Neural progenitor cell (in vitro differentiated cells): ENCODE results near the gene BCORL1. TPM values are rescaled to one million over a fixed set of nuclear protein-coding genes. Genes with fewer than 3 reads are reported as not detected.

Experiments used
- DNase-seq: peaks from one replicate; pipeline ENCODE4 v3.0.0-alpha.2; 2016; ENCODE audit warnings: low spot score
- H2AFZ ChIP-seq: fragments of 200-600 bp; sonication (generic); replicated peaks from 2 replicates; pipeline ENCODE4 v1.6.1; 2016; ENCODE audit warnings: antibody characterized with exemption
- H3F3A ChIP-seq: fragments of 200-600 bp; sonication (generic); 2 replicates; pipeline ENCODE4 v1.6.1; 2016; ENCODE audit warnings: antibody characterized with exemption, low read depth
- H3K27ac ChIP-seq: fragments of 200-600 bp; sonication (generic); 2 replicates; pipeline ENCODE4 v1.5.1; 2016; ENCODE audit warnings: mild to moderate bottlenecking
- H3K27me3 ChIP-seq: fragments of 200-600 bp; sonication (generic); 2 replicates; pipeline ENCODE4 v1.6.1; 2016; ENCODE audit warnings: mild to moderate bottlenecking, moderate library complexity
- H3K36me3 ChIP-seq: fragments of 200-600 bp; sonication (generic); 2 replicates; pipeline ENCODE4 v1.5.1; 2016
- H3K4me1 ChIP-seq: fragments of 200-600 bp; sonication (generic); 2 replicates; pipeline ENCODE4 v1.6.1; 2016; ENCODE audit warnings: mixed run types
- H3K4me2 ChIP-seq: fragments of 200-600 bp; sonication (generic); 2 replicates; pipeline ENCODE4 v1.6.1; 2016
- H3K4me3 ChIP-seq: fragments of 200-600 bp; sonication (generic); 2 replicates; pipeline ENCODE4 v1.5.1; 2016
- H3K79me2 ChIP-seq: fragments of 200-600 bp; sonication (generic); 2 replicates; pipeline ENCODE4 v1.6.1; 2016; ENCODE audit warnings: low read depth
- H3K9ac ChIP-seq: fragments of 200-600 bp; sonication (generic); 2 replicates; pipeline ENCODE4 v1.6.1; 2016
- H3K9me3 ChIP-seq: fragments of 200-600 bp; sonication (generic); 2 replicates; pipeline ENCODE4 v1.5.1; 2016; ENCODE audit warnings: low read depth
- H4K20me1 ChIP-seq: fragments of 200-600 bp; sonication (generic); 2 replicates; pipeline ENCODE4 v1.6.1; 2016; ENCODE audit warnings: low read depth
- H3K27ac Mint-ChIP-seq: 3 replicates; pipeline ENCODE4 v1.8.0; 2021; ENCODE audit warnings: mixed read lengths
- H3K27me3 Mint-ChIP-seq: 2 replicates; pipeline ENCODE4 v1.8.0; 2022; ENCODE audit warnings: low read depth, mild to moderate bottlenecking, inconsistent platforms, moderate library complexity, mixed read lengths; ENCODE audit not compliant: insufficient read depth
- H3K36me3 Mint-ChIP-seq: 3 replicates; pipeline ENCODE4 v1.8.0; 2021; ENCODE audit warnings: mixed read lengths
- H3K4me1 Mint-ChIP-seq: 3 replicates; pipeline ENCODE4 v1.8.0; 2021; ENCODE audit warnings: mixed read lengths
- H3K4me3 Mint-ChIP-seq: 3 replicates; pipeline ENCODE4 v1.8.0; 2021; ENCODE audit warnings: mild to moderate bottlenecking, moderate library complexity, mixed read lengths
- H3K9me3 Mint-ChIP-seq: 3 replicates; pipeline ENCODE4 v1.8.0; 2020; ENCODE audit warnings: mixed read lengths
- CTCF ChIP-seq: fragments of 200-600 bp; sonication (generic); IDR thresholded peaks from 2 replicates; pipeline ENCODE4 v1.5.1; 2017; ENCODE audit warnings: antibody characterized with exemption, mild to moderate bottlenecking
- EZH2 ChIP-seq: fragments of 200-600 bp; sonication (generic); IDR thresholded peaks from 2 replicates; pipeline ENCODE4 v1.6.1; 2017; ENCODE audit warnings: antibody characterized with exemption, mild to moderate bottlenecking, moderate library complexity
- EZH2phosphoT487 ChIP-seq: fragments of 200-600 bp; sonication (generic); IDR thresholded peaks from 2 replicates; pipeline ENCODE4 v1.6.1; 2017; ENCODE audit warnings: antibody characterized with exemption
- total RNA-seq: library from RNA; depleted of rRNA; stranded (reverse); fragments of >200 nt; gene quantifications from 2 replicates; pipeline ENCODE4 v1.2.3, GENCODE V29; 2015; ENCODE audit warnings: low replicate concordance

BCORL1 gene
- total RNA-seq, 1 donor from 2014 or later = 5.1 TPM

- Histone ChIP-seq H3K9me3 (no peaks in the 10 kb centered on the region), H4K20me1 (no peaks in the 10 kb centered on the region), H3K27ac (no peak overlapping the region), H3K79me2 (no peaks in the 10 kb centered on the region), H3K36me3 (no peaks in the 10 kb centered on the region), H3F3A (no peaks in the 10 kb centered on the region), H3K27me3 (no peaks in the 10 kb centered on the region), H2AFZ (no peak overlapping the region), H3K9ac (no peak overlapping the region), H3K4me3 (no peak overlapping the region), H3K4me1 (no peaks in the 10 kb centered on the region), H3K4me2 (no peak overlapping the region)
- DNase-seq = no peak
- Mint-ChIP-seq H3K27me3 (peaks cover 13% of the 10 kb centered on the region), H3K36me3 (no peaks in the 10 kb centered on the region), H3K27ac (no peak overlapping the region), H3K9me3 (no peaks in the 10 kb centered on the region), H3K4me1 (peaks cover 31% of the 10 kb centered on the region), H3K4me3 (no peak overlapping the region)
- TF ChIP-seq CTCF (no peak), EZH2phosphoT487 (no peak), EZH2 (no peak)
Observed at GRCh38 chrX:130086447-130087206, 104.2 kb downstream of the BCORL1 start.

DNA sequence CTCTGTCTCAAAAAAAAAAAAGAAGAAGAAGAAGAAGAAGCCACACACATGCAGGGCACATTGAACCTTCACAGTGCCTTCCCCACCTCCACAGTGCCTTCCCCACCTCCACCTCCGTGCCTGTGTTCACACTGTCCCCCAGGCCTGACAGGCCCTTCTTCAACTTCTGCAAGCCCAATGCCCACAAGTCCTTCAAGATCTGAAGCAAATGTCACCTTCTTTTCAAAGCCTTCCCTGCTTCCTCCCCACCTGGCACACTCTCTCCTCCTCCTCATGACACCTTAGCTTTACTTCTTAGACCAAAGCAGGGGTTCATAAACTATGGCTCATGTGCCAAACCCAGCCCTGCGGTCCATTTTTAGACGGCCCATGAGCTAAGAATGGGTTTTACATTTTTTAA is 107.9 kb downstream of the BCORL1 start:
- no peak for DNase-seq
- no peaks in the 10 kb centered on the region for H3K9me3 ChIP-seq
- no peak overlapping the region for H3K9ac ChIP-seq
- H3K4me1 Mint-ChIP-seq = peaks cover 10% of the 10 kb centered on the region
- H3K79me2 ChIP-seq = no peaks in the 10 kb centered on the region
- no peaks in the 10 kb centered on the region for H3K9me3 Mint-ChIP-seq
- H4K20me1 ChIP-seq = no peaks in the 10 kb centered on the region
- no peak overlapping the region for H2AFZ ChIP-seq
- no peak overlapping the region for H3K4me3 Mint-ChIP-seq
- no peaks in the 10 kb centered on the region for H3K36me3 ChIP-seq
- H3K27me3 Mint-ChIP-seq = peaks cover 5% of the 10 kb centered on the region
- H3K4me1 ChIP-seq = no peaks in the 10 kb centered on the region
- H3K27ac Mint-ChIP-seq = peak overlapping the region; percentile 84
- H3K27ac ChIP-seq = no peak overlapping the region
- H3K4me2 ChIP-seq = no peak overlapping the region
- no peak overlapping the region for H3K4me3 ChIP-seq
- TF ChIP-seq EZH2phosphoT487 (no peak), CTCF (no peak), EZH2 (no peak)
- H3K36me3 Mint-ChIP-seq = no peaks in the 10 kb centered on the region
- no peaks in the 10 kb centered on the region for H3F3A ChIP-seq
- no peaks in the 10 kb centered on the region for H3K27me3 ChIP-seq

- H3K4me2 ChIP-seq = no peak overlapping the region
- H3K4me1 ChIP-seq = no peaks in the 10 kb centered on the region
- H3K36me3 ChIP-seq = no peaks in the 10 kb centered on the region
- no peaks in the 10 kb centered on the region for H3K9me3 ChIP-seq
- TF ChIP-seq EZH2phosphoT487 (no peak), CTCF (no peak)
- Mint-ChIP-seq H3K36me3 (no peaks in the 10 kb centered on the region), H3K4me3 (no peak overlapping the region), H3K4me1 (no peaks in the 10 kb centered on the region), H3K27ac (peak overlapping the region; percentile 17), H3K27me3 (peaks cover 3% of the 10 kb centered on the region), H3K9me3 (no peaks in the 10 kb centered on the region)
- no peaks in the 10 kb centered on the region for H3K79me2 ChIP-seq
- H3K9ac ChIP-seq = no peak overlapping the region
- no peak for DNase-seq
- H3F3A ChIP-seq = no peaks in the 10 kb centered on the region
- no peak overlapping the region for H3K27ac ChIP-seq
- H3K27me3 ChIP-seq = no peaks in the 10 kb centered on the region
- no peak overlapping the region for H3K4me3 ChIP-seq
- no peaks in the 10 kb centered on the region for H4K20me1 ChIP-seq
- H2AFZ ChIP-seq = no peak overlapping the region
Observed at GRCh38 chrX:130091980-130092522, 109.6 kb downstream of the BCORL1 start.
